Gastroesophageal sphincter (tissue), 4 donors: ENCODE data around the gene SHBG. TPM values are rescaled to one million over a fixed set of nuclear protein-coding genes. Genes with fewer than 3 reads are reported as not detected.
A peak's percentile ranks its signal among the peaks of the same experiment; 100 is the strongest.

Experiments used
- ATAC-seq: fragments of 150-250 bp; one replicate; pipeline ENCODE4 v1.9.1; 2016; ENCODE audit warnings: mild to moderate bottlenecking, moderate library complexity
- H3K27ac ChIP-seq, 4 donors: fragments of 200-600 bp; sonication (generic) in 3 of 4; 1 replicate in 3 of 4; 2 replicates in 1 of 4; pipeline ENCODE4 v1.5.1; 2016 to 2019
- H3K27me3 ChIP-seq: fragments of 200-600 bp; sonication (generic); one replicate; pipeline ENCODE4 v1.5.1; 2019
- H3K36me3 ChIP-seq, 2 donors: fragments of 200-600 bp; sonication (generic); one replicate each; pipeline ENCODE4 v1.5.1; 2019; ENCODE audit warnings: control low read depth in 1 of 2
- H3K4me1 ChIP-seq, 3 donors: fragments of 200-600 bp; sonication (generic); 1 replicate in 2 of 3; 2 replicates in 1 of 3; pipeline ENCODE4 v1.5.1; 2016 to 2019; ENCODE audit warnings: control low read depth in 2 of 3
- H3K4me3 ChIP-seq, 2 donors: fragments of 200-600 bp; sonication (generic); one replicate each; pipeline ENCODE4 v1.5.1; 2019; ENCODE audit warnings: mild to moderate bottlenecking in 1 of 2, moderate library complexity in 1 of 2
- H3K9me3 ChIP-seq, 3 donors: fragments of 200-600 bp; sonication (generic); one replicate each; pipeline ENCODE4 v1.5.1; 2017 to 2019; ENCODE audit warnings: control low read depth in 2 of 3
- EP300 ChIP-seq: sonication (generic); formaldehyde crosslinking; IDR thresholded peaks from one replicate; pipeline ENCODE4 v1.6.1; 2017; ENCODE audit warnings: antibody characterized with exemption, mild to moderate bottlenecking
- POLR2A ChIP-seq, 2 donors: fragments of 450-650 bp; IDR thresholded peaks; one replicate each; pipeline ENCODE4 v1.6.1; 2017; ENCODE audit warnings: antibody characterized with exemption in 2 of 2, mild to moderate bottlenecking in 2 of 2, moderate library complexity in 1 of 2
- POLR2AphosphoS5 ChIP-seq: sonication (generic); formaldehyde crosslinking; IDR thresholded peaks from one replicate; pipeline ENCODE4 v1.6.1; 2017; ENCODE audit warnings: antibody characterized with exemption
- WGBS, 2 donors: methylation state at CpG; one replicate each; pipeline ENCODE4 v1.1.5; 2018; ENCODE audit warnings: low coverage in 1 of 2; 5-methylcytosine and 5-hydroxymethylcytosine counted together
- total RNA-seq, 4 donors: library from RNA; depleted of rRNA; stranded (reverse); fragments of >200 nt; gene quantifications; one replicate each; pipeline ENCODE4 v1.1.0, GENCODE V29; 2016
- TF ChIP-seq, protein P1 (sequence below), 4 experiments: fragments of 200-600 bp in 2 of 4; fragments of 450-650 bp in 2 of 4; sonication (generic) in 1 of 4; IDR thresholded peaks; one replicate each; pipeline ENCODE4 v1.5.1; 2017 to 2019; ENCODE audit warnings: antibody characterized with exemption in 4 of 4, mild to moderate bottlenecking in 2 of 4, moderate library complexity in 2 of 4

SHBG gene
- total RNA-seq, 4 donors from 2014 or later = 0.40 to 3.0 TPM; not detected in 2

DNA sequence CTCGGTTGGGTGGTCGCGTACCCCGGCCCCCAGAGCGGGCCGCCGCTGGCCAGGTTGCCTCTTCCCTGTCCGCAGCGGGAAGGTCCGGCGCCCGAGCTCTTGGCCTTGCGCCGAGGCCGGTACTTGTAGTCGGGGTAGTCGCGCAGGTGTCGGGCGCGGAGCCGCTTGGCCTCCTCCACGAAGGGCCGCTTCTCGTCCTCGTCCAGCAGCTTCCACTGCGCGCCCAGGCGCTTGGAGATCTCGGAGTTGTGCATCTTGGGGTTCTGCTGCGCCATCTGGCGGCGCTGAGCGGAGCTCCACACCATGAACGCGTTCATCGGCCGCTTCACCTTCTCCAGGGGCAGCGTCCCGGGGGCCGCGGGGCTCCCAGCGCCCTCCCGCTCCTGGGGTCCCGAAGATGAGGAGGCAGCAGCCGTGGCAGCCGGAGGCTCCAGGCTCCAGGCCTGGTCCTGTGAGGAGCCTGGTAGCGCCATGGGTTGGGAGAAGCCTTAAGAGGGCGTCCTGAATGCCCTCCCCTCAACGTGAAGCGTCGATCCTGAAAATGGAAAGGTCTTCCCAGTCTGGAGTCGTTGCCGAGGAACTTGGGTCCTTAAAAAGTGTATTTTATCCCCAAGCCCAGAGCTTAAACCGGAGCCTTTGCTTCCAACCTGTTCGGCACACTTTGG lies 40.6 kb upstream of the SHBG start:
- TF ChIP-seq, protein P1, sequence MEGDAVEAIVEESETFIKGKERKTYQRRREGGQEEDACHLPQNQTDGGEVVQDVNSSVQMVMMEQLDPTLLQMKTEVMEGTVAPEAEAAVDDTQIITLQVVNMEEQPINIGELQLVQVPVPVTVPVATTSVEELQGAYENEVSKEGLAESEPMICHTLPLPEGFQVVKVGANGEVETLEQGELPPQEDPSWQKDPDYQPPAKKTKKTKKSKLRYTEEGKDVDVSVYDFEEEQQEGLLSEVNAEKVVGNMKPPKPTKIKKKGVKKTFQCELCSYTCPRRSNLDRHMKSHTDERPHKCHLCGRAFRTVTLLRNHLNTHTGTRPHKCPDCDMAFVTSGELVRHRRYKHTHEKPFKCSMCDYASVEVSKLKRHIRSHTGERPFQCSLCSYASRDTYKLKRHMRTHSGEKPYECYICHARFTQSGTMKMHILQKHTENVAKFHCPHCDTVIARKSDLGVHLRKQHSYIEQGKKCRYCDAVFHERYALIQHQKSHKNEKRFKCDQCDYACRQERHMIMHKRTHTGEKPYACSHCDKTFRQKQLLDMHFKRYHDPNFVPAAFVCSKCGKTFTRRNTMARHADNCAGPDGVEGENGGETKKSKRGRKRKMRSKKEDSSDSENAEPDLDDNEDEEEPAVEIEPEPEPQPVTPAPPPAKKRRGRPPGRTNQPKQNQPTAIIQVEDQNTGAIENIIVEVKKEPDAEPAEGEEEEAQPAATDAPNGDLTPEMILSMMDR (IDR thresholded peaks at IDR 0.05) = peak in 3 of 4 experiments; percentile 91 to 97 (median 92)
- TF ChIP-seq POLR2A (IDR thresholded peaks at IDR 0.05) (no peak), POLR2AphosphoS5 (peak; percentile 54)

DNA sequence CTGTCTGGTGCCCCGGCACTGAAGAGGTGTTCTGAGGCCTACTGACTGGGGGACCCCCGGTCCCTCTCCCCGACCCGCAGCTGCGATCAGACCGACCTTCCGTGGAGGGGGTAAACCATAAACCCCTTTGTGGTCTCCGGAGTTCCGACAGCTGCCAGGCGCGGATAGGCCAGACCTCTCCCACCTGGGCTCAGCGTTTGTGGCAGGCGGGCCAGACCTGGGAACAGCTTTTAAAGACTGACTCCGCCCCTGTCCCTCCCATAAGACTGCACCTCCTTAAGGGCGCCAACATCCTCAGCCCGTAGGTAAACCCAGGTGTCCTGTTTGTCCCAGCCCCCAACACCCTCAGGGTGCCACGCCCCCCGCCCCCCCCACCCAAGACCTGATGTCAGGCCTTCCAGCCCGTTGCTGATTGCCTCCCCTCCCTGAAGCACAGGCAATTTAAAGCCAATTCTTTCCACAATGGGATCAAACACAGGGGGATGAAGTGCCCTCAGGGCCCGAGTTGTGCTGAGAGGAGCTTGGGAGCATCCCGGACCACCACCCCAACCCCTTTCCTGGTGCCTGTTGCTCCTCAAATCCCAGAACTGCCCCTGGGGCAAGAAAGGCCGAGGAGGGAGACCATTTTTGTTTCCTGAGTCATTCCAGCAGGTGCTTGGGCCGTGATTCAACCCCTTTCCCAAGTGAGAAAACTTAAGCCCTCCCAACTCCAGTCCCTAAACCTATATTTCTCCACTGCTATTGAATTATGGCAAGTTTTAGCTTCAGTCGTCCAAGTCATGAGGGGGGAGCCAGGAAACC lies 39.8 kb upstream of the SHBG start, which contains the start of gene SOX15:
TSS of gene SOX15 (minus strand) at position 204 of the 801 bp plus-strand sequence. CDS start 418 bp downstream, outside the sequence.
- ATAC-seq = no peak
- Histone ChIP-seq H3K9me3 (no peaks in the 10 kb centered on the region), H3K4me3 (peak within 1 kb of the TSS; percentile 35 to 74), H3K27me3 (no peaks in the 10 kb centered on the region), H3K27ac (peak within 1 kb of the TSS; percentile 64 to 89 (median 88)), H3K4me1 (peaks cover 0 to 46% (median 15%) of the 10 kb centered on the region in 3 donors), H3K36me3 (peaks cover 3 to 68% of the 10 kb centered on the region in 2 donors)
- TF ChIP-seq POLR2AphosphoS5 (no peak), EP300 (no peak), POLR2A (IDR thresholded peaks at IDR 0.05) (no peak)
- TF ChIP-seq, protein P1 (IDR thresholded peaks at IDR 0.05) = no peak
- WGBS, 2 donors = 40 to 80% methylated on average over 1 of the region's 24 CpGs

More for the DNA sequence above, 40.6 kb upstream of the SHBG start:
- Histone ChIP-seq H3K27ac (peak overlapping the region; percentile 64 to 89 (median 88)), H3K36me3 (peaks cover 3 to 60% of the 10 kb centered on the region in 2 donors), H3K9me3 (no peaks in the 10 kb centered on the region), H3K27me3 (no peaks in the 10 kb centered on the region), H3K4me3 (peak overlapping the region; percentile 35 to 74), H3K4me1 (peaks cover 0 to 53% (median 22%) of the 10 kb centered on the region in 3 donors)
- WGBS, 2 donors = 0% methylated on average over 1 of the region's 56 CpGs; no CpG with 5 or more reads in 1 of the 2 donors
- peak; percentile 89 for ATAC-seq

DNA sequence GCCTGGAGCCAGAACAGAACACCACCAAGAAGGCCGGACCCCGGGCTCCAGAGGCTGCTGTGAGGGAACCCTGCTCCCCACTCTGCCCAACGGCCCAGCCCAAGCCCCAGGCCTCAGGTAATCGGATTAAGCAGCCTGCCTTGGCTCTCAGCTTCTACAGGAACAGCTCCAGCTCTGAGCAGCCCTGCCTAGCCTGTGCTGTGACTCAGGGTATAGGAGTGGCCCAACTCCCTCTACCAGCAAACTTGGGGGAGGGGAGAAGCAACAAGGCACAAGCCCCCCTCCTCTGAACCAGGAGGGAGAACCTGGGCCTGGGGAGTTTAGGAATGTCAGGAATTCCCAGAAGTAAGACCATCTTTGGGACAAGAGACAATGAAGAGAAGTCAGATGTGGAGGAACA lies 39.2 kb upstream of the SHBG start:
- TF ChIP-seq POLR2A (IDR thresholded peaks at IDR 0.05) (no peak), EP300 (no peak), POLR2AphosphoS5 (no peak)
- TF ChIP-seq, protein P1 (IDR thresholded peaks at IDR 0.05) = no peak
- peaks cover 0 to 39% (median 14%) of the 10 kb centered on the region in 3 donors for H3K4me1 ChIP-seq
- WGBS, 2 donors = no CpG with 5 or more reads among the region's 4 CpGs
- H3K36me3 ChIP-seq = peaks cover 3 to 74% of the 10 kb centered on the region in 2 donors
- ATAC-seq = no peak
- H3K27me3 ChIP-seq = no peaks in the 10 kb centered on the region
- H3K27ac ChIP-seq = peak overlapping the region in 1 of 4 donors; percentile 87
- no peak overlapping the region for H3K4me3 ChIP-seq
- H3K9me3 ChIP-seq = no peaks in the 10 kb centered on the region

DNA sequence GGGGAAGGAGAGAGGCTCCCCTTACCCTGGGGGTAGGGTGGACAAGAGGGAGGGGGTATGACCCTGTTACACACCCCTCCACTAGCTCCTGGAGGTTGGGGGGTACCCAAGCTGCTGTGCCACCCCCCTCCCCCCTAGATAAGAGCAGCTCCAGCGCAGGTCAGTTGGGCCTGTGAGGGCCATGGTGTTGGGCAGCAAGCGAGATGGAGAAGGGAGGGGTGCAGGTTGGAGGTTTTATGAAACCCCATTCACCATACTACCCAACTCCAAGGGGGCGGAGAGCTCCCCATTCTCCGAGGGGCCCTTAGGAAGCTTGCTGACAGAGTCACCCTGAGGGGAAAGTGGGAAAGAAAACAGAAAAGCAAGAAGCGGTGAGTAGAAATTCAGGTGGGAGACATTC lies 38.3 kb upstream of the SHBG start:
- Histone ChIP-seq H3K4me1 (peaks cover 0 to 36% (median 13%) of the 10 kb centered on the region in 3 donors), H3K27ac (no peak overlapping the region), H3K9me3 (no peaks in the 10 kb centered on the region), H3K4me3 (no peak overlapping the region), H3K27me3 (no peaks in the 10 kb centered on the region), H3K36me3 (peaks cover 3 to 75% of the 10 kb centered on the region in 2 donors)
- WGBS, 2 donors = 81% methylated on average over 3 of the region's 5 CpGs; no CpG with 5 or more reads in 1 of the 2 donors
- ATAC-seq = no peak
- TF ChIP-seq, protein P1 (IDR thresholded peaks at IDR 0.05) = no peak
- no peak for TF ChIP-seq POLR2AphosphoS5
- TF ChIP-seq EP300 = no peak
- TF ChIP-seq POLR2A (IDR thresholded peaks at IDR 0.05) = no peak
